ENCODE data around the gene TMEM145. TPM values are rescaled to one million over a fixed set of nuclear protein-coding genes. Genes with fewer than 3 reads are reported as not detected.

Gene TMEM145
- total RNA-seq, 1 donor from 2014 or later: 0.92 TPM

DNA sequence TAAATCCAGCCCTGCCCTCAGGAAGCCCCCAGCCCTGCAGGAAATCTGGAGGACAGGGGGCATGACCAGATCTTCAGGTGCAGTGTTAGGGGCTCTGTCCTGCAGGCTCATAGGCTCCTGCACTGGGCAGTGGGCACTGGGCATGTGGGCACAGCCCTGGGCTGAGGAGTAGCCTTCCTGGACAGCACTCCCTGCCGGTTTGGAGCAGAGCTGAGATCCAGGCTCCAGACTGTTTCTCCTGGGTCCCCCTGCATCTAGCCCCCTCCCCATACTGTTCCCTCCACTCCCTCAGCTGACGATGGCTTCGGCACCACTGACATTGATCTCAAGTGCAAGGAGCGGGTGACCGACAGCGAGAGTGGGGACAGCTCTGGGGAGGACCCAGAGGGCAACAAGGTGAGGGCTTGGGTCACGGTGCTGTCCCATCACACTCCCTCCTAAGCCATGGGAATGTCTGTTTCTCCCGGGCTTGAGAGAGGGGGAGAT, 23.5 kb upstream of the TMEM145 start:
- TF ChIP-seq, protein P1, sequence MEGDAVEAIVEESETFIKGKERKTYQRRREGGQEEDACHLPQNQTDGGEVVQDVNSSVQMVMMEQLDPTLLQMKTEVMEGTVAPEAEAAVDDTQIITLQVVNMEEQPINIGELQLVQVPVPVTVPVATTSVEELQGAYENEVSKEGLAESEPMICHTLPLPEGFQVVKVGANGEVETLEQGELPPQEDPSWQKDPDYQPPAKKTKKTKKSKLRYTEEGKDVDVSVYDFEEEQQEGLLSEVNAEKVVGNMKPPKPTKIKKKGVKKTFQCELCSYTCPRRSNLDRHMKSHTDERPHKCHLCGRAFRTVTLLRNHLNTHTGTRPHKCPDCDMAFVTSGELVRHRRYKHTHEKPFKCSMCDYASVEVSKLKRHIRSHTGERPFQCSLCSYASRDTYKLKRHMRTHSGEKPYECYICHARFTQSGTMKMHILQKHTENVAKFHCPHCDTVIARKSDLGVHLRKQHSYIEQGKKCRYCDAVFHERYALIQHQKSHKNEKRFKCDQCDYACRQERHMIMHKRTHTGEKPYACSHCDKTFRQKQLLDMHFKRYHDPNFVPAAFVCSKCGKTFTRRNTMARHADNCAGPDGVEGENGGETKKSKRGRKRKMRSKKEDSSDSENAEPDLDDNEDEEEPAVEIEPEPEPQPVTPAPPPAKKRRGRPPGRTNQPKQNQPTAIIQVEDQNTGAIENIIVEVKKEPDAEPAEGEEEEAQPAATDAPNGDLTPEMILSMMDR (IDR thresholded peaks at IDR 0.05; ENCODE audit: unreplicated experiment): no peak
- DNase-seq (ENCODE audit: low spot score in 2 of 2, unreplicated experiment in 2 of 2): no peak
- Mint-ChIP-seq H3K4me1 (peaks cover 18% of the 10 kb centered on the region), H3K27me3 (ENCODE audit: low read depth) (no peaks in the 10 kb centered on the region), H3K4me3 (no peak overlapping the region), H3K9me3 (no peaks in the 10 kb centered on the region), H3K36me3 (peaks cover 15% of the 10 kb centered on the region), H3K27ac (no peak overlapping the region)

DNA sequence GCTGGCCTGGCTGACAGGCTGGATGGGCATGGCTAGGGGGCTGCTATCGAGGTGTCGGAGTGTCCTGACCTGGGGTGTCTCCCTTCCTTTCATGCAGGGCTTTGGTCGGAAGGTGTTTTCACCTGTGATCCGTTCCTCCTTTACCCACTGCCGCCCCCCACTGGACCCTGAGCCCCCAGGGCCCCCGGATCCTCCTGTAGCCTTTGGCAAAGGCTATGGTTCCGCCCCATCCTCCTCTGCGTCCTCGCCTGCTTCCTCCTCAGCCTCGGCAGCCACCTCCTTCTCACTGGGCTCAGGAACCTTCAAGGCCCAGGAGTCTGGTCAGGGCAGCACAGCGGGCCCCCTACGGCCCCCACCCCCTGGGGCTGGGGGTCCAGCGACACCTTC, 23.0 kb upstream of the TMEM145 start:
- TF ChIP-seq, protein P1 (IDR thresholded peaks at IDR 0.05; ENCODE audit: unreplicated experiment): no peak
- Mint-ChIP-seq H3K4me1 (peaks cover 13% of the 10 kb centered on the region), H3K27ac (no peak overlapping the region), H3K9me3 (no peaks in the 10 kb centered on the region), H3K36me3 (peaks cover 15% of the 10 kb centered on the region), H3K4me3 (no peak overlapping the region), H3K27me3 (ENCODE audit: low read depth) (no peaks in the 10 kb centered on the region)
- DNase-seq (ENCODE audit: low spot score in 2 of 2, unreplicated experiment in 2 of 2): no peak

DNA sequence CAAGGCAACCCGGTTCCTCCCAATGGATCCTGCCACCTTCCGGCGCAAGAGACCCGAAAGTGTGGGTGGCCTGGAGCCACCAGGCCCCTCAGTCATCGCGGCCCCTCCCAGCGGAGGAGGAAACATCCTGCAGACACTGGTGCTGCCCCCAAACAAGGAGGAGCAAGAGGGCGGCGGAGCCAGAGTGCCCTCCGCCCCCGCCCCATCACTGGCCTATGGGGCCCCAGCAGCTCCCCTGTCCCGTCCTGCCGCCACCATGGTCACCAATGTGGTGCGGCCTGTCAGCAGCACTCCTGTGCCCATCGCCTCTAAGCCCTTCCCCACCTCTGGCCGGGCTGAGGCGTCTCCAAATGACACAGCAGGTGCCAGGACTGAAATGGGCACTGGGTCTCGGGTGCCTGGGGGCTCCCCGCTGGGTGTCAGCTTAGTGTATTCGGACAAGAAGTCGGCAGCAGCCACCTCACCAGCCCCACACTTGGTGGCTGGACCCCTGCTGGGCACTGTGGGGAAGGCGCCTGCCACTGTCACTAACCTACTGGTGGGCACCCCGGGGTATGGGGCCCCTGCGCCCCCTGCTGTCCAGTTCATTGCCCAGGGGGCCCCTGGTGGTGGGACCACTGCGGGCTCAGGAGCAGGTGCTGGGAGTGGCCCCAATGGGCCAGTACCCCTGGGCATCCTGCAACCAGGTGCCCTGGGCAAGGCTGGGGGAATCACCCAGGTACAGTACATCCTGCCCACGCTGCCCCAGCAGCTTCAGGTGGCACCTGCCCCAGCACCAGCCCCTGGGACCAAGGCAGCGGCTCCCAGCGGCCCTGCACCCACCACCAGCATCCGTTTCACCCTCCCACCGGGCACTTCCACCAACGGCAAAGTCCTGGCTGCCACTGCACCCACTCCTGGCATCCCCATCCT, 22.3 kb upstream of the TMEM145 start:
- no peak for DNase-seq (ENCODE audit: low spot score in 2 of 2, unreplicated experiment in 2 of 2)
- peaks cover 15% of the 10 kb centered on the region for H3K36me3 Mint-ChIP-seq
- no peaks in the 10 kb centered on the region for H3K9me3 Mint-ChIP-seq
- peaks cover 6% of the 10 kb centered on the region for H3K4me1 Mint-ChIP-seq
- no peaks in the 10 kb centered on the region for H3K27me3 Mint-ChIP-seq (ENCODE audit: low read depth)
- no peak overlapping the region for H3K27ac Mint-ChIP-seq
- H3K4me3 Mint-ChIP-seq: no peak overlapping the region
- TF ChIP-seq, protein P1 (IDR thresholded peaks at IDR 0.05; ENCODE audit: unreplicated experiment): peak; percentile 76

DNA sequence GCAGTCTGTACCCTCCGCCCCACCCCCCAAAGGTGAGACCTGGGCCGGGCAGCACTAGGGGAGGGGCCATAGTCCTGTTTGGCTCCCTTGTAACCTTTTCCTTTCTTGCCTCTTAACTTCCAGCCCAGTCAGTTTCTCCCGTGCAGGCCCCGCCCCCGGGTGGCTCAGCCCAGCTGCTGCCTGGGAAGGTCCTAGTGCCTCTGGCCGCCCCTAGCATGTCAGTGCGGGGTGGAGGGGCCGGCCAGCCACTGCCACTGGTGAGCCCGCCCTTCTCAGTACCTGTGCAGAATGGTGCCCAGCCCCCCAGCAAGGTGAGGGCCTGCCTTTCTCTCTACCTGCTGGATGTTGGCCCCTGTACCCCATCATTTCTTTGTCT, 21.7 kb upstream of the TMEM145 start:
- Mint-ChIP-seq H3K27me3 (ENCODE audit: low read depth) (no peaks in the 10 kb centered on the region), H3K27ac (no peak overlapping the region), H3K9me3 (no peaks in the 10 kb centered on the region), H3K4me1 (no peaks in the 10 kb centered on the region), H3K36me3 (peaks cover 15% of the 10 kb centered on the region), H3K4me3 (no peak overlapping the region)
- DNase-seq (ENCODE audit: low spot score in 2 of 2, unreplicated experiment in 2 of 2): no peak
- TF ChIP-seq, protein P1 (IDR thresholded peaks at IDR 0.05; ENCODE audit: unreplicated experiment): no peak

DNA sequence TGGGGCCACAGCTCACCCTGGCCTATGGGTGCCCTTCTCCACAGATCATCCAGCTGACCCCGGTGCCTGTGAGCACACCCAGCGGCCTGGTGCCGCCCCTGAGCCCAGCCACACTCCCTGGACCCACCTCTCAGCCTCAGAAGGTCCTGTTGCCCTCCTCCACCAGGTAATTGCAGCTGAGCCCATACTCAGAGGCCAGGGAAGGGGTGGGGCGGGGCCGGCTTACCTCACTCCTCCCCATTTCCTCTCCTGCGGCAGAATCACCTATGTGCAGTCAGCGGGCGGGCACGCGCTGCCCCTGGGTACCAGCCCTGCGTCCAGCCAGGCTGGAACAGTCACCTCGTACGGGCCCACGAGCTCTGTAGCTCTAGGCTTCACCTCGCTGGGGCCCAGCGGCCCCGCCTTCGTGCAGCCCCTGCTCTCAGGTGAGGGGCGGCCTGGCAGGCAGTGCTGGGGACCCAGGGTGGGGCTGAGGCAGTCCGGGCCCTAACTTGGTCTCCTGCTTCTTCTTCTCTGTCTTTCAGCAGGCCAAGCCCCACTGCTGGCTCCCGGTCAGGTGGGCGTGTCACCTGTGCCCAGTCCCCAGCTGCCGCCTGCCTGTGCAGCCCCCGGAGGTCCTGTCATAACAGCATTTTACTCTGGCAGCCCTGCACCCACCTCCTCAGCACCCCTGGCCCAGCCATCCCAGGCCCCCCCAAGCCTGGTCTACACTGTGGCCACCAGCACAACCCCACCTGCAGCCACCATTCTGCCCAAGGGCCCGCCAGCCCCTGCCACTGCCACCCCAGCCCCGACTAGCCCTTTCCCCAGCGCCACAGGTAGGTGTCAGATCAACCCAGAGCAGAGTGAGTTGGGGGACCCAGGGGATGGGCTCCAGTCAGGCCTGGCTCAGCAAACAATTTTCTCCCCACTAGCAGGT, 20.8 kb upstream of the TMEM145 start:
- H3K4me3 Mint-ChIP-seq: no peak overlapping the region
- DNase-seq (ENCODE audit: low spot score in 2 of 2, unreplicated experiment in 2 of 2): no peak
- H3K27me3 Mint-ChIP-seq (ENCODE audit: low read depth): no peaks in the 10 kb centered on the region
- H3K27ac Mint-ChIP-seq: no peak overlapping the region
- peaks cover 19% of the 10 kb centered on the region for H3K36me3 Mint-ChIP-seq
- TF ChIP-seq, protein P1 (IDR thresholded peaks at IDR 0.05; ENCODE audit: unreplicated experiment): no peak
- H3K4me1 Mint-ChIP-seq: no peaks in the 10 kb centered on the region
- H3K9me3 Mint-ChIP-seq: no peaks in the 10 kb centered on the region

All from mesothelial cell of epicardium (in vitro differentiated cells).